Activated gamma-delta T cell treated with Interleukin-2 at 50 U/mL for 16 hours (primary cell): ENCODE measurements around the gene VIPR2.
A peak's percentile ranks its signal among the peaks of the same experiment; 100 is the strongest.
"Not testable (repeated sequence)": the region's sequence is repeated elsewhere in the genome, so short reads cannot be mapped to it uniquely, and the experiment has no call there.

Experiments
- DNase-seq: peaks from one replicate; pipeline ENCODE4 v3.0.0-alpha.2; 2020

Gene VIPR2, protein sequence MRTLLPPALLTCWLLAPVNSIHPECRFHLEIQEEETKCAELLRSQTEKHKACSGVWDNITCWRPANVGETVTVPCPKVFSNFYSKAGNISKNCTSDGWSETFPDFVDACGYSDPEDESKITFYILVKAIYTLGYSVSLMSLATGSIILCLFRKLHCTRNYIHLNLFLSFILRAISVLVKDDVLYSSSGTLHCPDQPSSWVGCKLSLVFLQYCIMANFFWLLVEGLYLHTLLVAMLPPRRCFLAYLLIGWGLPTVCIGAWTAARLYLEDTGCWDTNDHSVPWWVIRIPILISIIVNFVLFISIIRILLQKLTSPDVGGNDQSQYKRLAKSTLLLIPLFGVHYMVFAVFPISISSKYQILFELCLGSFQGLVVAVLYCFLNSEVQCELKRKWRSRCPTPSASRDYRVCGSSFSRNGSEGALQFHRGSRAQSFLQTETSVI

DNA sequence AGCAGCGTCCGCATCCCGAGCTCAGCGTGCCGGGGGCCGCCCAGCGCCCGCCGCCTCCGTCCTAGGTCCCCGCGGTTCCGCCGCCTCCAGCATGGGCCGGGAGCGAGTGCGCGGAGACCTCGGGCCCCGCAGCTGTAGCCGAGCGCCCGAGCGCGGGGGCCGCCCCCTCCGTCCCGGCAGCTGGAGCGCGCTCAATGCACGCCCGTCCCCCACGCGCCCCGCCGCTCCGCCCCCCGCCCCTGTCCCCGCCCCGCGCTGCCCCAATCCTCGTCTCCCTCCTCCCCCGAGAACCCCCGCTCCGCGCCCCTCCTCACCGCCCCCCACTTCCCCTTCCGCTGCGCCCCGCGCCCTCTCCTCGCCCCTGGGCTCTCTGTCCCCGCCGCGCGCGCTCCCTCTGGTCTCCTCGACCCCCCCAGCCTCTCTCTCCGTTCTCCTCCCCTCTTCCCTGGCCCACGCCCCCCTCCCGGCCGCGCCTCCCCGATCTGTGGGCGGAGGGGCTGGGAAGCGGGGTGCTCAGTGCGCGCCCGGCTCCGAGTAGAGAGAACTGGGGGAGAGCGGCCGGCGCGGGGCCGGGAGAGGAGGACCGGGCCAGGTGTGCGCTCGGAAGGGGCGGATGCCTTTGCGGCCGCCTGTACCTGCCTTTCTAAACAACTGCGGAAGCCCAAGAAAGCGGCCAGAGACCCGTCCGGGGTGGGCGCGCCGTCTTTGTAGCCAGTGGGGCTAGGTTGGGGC lies at the start of gene VIPR2:
VIPR2 (minus strand) TSS at position 110 of the 732 bp plus-strand sequence; CDS start at position 14, 96 bp downstream.
- DNase-seq: peak; percentile 49

DNA sequence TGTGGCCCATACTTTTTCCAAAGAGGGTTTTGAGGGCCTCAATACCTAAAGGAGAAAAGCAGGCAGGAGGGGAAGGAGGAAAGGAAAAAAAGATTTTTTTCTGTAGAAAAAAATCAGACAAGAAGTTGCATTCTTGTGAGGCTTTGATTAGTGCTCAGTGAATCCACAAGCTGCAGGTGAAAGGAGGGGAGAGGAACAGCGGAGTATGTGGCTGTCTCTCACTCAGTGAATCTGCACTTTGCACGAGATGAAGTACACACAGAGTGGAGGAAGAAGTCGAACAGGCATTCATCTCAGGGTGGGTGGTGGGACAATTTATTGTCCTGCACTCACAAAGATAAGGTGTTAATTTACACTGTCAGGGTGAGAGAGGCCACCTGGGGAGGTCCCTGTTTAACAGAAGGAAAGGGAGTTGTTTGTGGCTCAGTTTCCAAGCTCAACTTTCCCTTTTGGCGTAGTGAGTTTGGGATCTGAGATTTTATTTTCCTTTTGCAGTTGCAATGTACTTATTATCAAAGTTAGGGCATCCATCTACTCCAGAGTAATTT lies 49.0 kb upstream of the VIPR2 start:
- no peak for DNase-seq

DNA sequence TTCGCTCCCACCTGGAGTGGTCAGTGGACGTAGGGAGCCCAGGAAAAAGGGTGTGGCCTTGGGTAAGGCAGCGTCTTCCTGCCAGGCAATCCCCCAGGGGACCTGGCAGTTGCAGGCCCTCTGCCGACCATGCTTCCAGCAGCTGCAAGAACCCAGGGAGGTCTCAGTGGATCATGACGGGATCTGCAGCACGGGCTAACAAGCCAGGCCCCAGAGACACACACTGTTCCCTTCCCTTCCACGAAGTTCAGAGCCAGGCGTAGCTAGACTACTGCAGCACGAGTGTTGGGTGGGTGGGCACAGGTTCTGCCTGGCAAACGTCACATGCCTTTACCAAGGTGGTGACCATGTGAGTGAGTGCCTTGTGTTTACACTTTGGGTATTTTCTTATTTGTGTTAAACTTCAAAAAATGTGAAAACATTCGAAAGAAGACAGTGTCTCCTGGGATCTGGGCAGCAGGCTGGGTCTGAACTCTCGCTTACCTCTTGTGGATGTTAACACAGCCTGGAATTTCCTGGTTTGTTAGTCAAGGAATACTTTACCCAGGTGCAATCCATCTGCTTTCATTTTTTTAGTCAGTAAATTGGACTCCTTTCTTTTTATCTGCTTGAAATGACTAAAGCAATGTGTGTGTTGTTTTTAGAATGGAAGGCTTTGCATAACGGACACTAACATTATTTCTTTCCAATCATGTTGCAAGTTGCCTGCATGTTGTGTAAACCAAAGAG lies 48.2 kb upstream of the VIPR2 start:
- no peak for DNase-seq

DNA sequence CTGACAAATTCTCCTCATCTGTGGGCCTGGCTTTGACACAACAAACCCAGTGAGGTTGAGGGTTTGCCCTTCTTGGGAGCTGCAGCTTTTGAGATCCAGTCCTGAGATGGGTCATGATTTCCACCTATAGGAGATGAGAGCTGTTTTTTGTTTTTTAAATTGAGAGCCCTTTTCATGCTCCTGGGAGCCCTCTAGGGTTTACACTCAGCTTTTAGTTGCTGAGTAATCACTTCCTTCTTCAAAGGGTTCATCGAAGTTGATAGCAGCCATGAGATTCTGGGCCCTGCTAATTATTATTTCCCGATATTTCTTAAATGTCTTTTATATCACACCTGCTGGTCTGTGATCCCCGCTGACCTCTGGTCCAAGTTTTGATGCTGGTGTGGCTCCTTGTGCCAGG lies 47.3 kb upstream of the VIPR2 start:
- DNase-seq: no peak

DNA sequence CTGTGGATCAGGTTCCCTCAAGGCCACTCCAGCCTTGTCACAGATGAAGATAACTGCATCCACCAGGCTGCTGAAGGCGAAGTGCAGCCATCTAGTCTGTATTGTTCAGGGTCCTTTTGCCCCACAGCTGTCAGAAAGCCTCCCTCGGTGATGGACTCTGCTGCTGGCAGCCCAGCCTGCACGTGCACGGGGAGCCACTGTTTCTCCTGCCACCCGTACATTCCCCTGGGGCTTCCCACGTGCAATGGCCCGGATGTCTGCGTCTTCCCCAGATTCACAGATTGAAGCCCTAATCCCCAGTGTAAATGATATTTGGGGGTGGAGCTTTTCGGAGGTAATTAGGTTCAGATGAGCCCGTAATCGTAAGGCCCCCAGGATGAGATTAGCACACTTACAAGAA lies 46.6 kb upstream of the VIPR2 start:
- no peak for DNase-seq

DNA sequence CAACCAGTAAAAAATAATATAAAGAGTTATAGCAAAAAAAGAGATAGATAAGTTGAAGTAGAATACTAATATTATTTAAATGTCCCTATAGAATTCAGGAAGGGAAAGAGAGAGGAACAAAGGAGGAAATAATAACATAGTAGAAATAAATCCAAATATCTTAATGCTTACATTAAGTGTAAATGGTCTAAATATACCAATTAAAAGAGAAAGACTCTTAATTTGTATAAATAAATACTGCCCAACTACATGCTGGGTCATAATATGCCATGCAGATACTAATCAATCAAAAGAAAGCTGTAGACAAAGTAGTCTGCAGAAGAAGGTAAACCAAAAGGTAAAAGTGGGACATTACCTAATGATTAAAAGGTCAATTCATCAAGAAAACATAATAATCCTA lies 43.3 kb upstream of the VIPR2 start:
- no peak for DNase-seq

DNA sequence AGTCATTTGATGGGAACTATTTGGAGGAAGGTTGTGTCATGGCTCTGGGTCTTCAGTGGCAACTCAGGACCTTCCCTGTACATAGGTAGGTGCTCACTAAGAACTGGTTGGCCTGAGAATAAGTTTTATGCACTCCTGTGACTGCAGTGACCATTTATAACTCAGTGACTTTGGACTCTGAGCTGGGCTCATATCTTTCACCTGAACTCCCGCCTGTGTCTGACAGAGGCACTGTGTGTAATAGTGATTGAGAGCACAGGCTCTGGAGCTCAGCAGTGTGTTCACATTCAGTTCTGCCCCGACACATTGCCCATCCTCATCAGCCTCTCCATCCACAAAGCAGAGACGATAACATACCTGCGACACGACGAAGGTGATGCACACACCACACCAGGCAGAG lies 34.6 kb upstream of the VIPR2 start:
- no peak for DNase-seq

DNA sequence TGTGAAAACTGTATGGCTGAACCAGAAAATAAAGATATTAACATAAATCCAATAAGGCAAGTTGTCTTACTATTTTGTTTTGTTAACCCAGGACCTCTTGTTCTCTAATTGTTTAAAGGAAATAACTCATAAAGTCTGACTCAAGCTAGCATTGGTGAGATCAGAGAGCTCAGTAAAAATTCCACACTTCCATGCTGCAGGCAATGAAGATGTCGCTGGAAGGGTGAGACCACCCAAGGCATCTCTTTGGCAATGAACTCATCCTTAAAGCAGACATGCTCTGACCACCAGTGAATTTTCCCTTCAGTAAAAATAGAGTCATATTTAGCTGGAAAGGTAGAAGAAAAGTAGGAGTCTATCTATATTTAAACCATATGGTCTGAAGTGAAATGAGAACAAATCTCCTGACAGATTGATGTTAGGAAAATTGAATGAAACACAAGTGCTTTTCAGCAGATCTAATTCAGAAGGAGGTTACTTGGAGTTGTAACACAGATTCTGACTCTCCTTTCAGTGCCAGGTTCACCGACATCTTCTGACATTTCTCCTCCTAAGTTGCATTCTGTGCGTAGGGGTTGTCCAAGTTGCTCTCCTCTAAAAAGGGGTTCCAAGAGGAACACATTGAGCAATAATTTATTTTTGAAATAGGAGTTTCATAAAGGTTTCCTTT lies 32.8 kb upstream of the VIPR2 start:
- DNase-seq: no peak

DNA sequence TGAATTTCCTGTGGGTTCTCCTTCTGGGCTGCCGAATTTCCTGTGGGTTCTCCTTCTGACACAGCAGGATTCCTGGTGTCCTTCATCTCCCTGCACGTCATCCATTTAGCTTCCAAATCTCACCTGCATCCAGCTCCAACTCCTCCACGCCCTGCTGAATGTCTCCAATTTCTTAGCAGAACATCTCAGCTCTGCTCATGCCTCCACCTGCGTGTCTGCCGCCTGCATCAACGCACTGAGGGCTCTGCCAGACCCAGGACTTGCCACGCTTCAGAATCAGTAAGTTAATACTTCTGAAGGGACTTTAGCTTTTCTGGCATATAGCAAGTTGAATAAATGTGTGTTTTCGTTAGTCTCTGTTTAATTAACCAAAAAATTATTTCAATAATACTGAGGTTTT lies 31.1 kb upstream of the VIPR2 start:
- DNase-seq: no peak

DNA sequence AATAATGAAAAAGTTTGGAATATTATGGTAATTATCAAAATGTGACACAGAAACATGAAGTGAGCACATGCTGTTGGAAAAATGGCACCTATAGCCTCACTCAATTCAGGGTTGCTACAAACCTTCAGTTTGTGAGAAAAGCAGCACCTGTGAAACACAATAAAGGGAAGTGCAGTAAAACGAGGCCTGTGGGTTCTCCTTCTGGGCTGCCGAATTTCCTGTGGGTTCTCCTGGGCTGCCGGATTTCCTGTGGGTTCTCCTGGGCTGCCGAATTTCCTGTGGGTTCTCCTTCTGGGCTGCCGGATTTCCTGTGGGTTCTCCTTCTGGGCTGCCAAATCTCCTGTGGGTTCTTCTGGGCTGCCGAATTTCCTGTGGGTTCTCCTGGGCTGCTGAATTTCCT lies 30.4 kb upstream of the VIPR2 start:
- peak; percentile 27 for DNase-seq

DNA sequence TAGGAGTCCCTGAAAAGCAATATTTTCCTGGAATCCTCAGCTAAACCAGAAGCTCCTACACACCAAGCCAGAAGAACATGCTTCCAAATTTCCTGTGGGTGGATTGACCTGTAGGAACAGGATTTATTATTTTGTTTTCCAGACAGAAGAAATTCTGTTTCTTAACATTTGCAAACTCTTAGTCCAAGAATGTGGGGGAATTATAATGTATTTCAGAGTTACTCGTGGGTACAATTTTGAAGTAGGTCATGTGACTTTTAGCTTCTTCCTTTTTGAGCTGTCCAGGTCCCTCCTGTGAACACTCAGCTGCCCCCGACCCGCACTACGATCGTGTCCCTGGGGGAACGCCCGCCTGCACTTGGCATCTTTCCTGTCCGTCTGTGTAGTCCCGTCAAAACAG lies 27.7 kb upstream of the VIPR2 start:
- no peak for DNase-seq

DNA sequence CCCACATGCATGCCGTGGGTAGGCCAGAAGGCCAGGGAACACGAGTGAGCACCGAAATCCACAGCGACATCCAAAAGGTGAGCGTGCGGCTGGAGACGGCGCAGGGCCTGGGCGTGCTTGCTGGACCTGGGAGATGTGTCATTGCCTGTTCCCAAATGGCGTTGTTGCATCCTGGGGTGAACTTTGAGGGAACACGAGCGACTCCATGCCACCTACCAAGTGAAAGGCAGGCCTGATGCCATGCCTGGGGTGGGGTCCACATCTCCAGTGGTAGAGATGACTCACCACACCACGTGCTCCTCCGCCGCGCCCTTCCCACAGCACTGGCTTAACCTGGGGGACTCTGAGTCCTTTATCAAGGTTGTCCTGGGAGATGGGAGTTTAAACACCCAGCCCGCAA lies 24.7 kb upstream of the VIPR2 start:
- no peak for DNase-seq

DNA sequence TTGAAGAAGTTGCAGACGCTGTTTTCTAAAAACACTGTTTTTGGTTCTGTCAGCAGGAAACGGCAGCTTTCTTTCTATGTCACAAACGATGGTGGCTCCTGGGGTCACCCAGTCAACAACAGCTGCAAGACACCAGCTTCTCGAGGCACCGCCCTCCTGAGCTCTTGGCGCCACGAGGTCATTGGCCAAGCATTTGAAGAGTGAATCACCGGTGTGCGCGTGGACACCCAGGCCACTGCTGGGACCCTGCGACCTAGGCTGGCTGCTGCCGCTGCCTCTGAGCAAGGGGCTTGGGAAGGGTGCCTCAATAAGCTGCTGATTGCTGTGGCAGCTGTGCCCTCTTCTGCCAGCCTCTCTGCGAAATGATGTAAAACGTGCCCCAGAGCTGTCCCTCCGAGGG lies 22.5 kb upstream of the VIPR2 start:
- DNase-seq: no peak

DNA sequence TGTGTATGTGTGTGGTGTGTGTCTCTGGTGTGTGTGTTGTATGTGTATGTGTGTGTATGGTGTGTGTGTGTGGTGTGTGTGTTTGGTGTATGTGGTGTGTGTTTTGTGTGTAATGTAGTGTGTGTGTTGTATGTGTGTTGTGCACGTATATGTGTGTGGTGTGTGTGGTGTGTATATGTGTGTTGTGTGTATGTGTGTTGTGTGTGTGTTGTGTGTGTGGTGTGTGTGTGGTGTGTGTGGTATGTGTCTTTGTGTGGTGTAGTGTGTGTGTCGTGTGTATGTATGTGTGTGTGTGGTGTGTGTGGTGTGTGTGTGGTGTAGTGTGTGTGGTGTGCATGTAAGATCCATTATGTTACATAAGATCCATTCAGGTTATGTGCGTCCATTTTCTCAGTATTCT lies 21.9 kb upstream of the VIPR2 start:
- no peak for DNase-seq

DNA sequence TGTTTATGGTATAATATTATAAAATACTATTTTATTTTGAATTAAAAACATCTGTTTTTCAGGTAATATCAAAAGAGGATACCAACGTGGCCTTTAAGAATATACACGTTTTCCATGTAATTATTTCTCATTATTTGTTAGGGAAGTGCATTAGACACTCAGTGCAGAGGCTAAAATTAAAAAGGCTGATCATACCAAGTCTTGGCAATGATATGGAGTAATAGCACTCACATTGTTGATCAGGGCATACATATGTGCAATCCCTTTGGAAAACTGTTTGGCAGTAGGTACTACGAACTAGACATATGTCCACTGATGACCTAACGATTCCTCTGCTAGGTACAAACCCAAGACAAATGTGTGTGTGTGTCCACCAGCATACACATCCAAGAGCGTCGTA lies 20.7 kb upstream of the VIPR2 start:
- no peak for DNase-seq

DNA sequence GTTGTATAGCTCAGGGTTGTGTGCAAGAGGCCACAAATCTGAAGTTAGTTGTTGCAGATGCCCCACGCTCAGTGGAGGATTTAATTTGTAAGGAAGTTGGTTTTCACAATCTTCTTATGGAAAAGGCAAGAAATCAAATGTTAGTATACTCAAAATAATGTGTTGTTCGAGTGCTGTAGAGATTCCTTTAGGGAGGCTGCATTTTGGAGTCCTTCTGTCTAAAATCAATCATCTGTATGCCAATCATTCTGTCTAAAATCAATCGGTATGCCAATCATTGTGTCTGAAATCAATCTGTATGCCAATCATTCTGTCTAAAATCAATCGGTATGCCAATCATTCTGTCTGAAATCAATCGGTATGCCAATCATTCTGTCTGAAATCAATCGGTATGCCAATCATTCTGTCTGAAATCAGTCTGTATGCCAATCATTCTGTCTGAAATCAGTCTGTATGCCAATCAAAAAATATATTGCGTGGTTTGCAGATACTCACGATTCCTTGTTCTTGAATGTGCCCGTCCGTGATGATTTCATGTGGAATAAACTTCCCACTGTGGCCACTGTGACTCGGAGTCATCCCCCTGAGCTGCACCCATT lies 19.1 kb upstream of the VIPR2 start:
- DNase-seq: not testable (repeated sequence)

DNA sequence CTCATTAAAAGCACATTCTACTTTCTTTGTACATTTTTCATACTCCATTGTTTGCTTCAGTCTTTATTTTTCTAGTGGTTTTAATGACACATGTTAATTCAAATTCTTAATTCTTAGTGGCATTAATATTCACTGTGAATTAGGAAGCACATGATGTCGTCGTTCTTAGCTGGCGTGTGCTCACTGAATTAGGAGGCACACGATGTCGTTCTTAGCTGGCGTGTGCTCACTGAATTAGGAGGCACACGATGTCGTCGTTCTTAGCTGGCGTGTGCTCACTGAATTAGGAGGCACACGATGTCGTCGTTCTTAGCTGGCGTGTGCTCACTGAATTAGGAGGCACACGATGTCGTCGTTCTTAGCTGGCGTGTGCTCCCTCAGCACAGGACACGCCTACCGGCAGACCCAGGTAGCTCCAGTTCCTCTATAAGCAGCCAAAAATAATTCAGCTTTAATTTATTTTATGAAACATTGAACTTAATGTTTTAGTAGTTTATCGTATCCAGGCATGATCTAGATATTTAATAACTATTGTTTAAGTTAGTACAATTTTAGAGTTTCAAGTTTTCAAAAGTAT lies 17.5 kb upstream of the VIPR2 start:
- not testable (repeated sequence) for DNase-seq

DNA sequence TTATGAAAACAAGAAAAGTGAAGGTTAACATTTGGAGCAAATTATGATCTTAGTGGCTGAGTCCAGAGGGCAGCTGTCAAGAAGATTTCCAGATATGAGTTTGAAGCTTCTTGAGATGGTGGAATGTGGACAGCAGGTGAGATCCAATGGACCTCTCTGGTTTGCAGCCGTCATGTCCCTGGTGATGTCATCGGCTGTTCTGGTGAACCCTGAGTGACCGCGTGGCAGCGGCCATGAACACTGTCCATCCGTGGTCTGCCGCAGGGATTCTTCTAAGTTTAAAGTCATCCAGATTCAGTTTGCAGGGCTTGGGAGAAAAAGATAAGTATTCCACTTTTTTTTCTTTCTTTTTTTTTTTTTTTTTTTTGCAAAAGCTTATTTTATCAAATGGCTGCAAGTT lies 15.8 kb upstream of the VIPR2 start:
- no peak for DNase-seq

DNA sequence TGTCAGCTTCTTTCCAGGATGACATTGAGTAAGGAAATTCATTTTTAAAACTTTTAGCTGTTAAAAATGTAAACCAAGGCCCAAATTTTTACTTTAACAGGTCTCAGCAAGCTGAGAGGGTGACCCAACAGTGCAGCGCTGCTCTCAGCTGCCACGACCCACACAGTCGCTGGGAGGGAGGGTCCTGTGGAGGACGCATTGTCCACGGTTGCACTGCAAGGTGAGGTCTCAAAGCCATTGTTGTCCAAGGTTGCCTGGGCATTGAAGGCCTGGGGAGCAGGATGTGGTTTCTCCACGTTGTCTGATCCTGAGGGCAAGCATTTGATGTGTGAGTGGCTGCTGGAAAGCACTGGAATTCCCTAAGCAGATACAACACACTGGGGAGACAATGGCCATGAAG lies 15.1 kb upstream of the VIPR2 start:
- DNase-seq: no peak

DNA sequence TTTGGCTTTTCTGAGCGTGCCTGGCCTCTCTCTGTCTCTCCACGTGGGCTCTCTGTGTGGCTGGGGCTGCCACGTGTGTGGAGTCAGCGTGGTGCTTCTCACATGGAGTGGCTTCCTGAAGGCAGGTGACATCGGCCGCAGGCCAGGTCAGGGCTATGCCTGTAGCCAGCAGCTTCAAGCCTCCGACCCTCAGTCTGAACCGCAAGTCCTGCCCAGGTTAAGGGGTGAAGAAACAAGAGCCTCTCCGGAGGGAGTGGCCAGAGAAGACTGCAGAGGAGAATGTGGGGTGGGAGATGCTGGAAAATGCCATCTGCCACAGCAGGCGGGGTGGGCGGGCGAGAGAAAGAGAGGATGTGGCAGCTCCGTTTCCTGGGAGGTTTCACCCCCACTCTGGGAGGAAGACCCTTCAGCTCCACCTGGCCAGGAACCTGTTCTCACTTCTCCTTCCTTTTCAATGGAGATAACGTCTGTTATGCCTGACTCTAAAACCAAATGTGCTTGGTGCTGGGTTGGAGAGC lies 14.3 kb upstream of the VIPR2 start:
- no peak for DNase-seq

DNA sequence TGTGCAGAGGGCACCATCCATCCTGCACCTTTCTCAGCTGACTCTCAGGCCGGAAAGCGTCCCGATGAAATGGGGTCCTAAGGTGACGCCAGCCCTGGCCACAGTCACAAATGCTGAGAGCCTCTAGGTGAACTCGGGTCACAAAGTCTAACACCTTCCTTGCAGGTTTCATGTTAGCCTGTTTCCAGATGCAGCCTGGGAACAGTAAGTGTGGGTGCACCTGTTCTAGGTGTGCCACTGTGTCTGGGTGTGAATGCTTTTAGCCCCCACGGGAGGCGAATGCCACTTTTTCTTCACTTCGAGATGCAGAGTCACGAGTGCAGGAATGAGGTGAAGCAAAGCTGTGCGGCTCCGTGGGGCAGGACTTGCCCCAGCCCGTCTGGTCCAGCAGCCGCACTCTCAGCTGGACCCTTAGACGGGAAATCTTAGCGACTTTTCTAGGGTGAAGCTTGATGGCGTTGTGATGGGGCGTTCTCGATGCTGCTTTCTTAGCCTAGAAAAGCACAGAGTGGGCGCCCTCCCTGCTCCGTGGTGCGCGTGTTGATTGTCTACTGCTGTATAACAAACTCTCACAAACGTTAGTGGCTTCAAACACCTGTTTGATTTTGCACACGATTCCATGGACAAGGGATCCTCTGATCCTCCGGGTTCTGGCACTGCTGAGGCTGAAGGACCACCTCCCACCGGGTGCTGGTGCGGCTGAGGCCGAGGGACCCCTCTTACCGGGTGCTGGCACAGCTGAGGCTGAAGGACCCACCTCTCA lies 13.6 kb upstream of the VIPR2 start:
- no peak for DNase-seq
